ENCODE data around the gene ESR2.

The ESR2 gene

GRCh38 chr14:64238631-64239030, 55.5 kb downstream of the ESR2 start:
- Histone ChIP-seq H3K27me3 (ENCODE audit: control insufficient read depth, low read length) (no peaks in the 10 kb centered on the region), H3K9me3 (ENCODE audit: control insufficient read depth, insufficient read depth, low read length) (no peaks in the 10 kb centered on the region), H3F3A (ENCODE audit: control insufficient read depth, insufficient read depth) (peaks cover 24% of the 10 kb centered on the region), H3K4me3 (ENCODE audit: low read length) (no peak overlapping the region), H4K20me1 (ENCODE audit: control insufficient read depth, insufficient read depth, low read depth, low read length) (no peaks in the 10 kb centered on the region), H3K36me3 (ENCODE audit: control insufficient read depth, low read length) (peaks cover 22% of the 10 kb centered on the region), H3K4me1 (ENCODE audit: control insufficient read depth, low read length) (peaks cover 56% of the 10 kb centered on the region), H3K27ac (ENCODE audit: low read depth, low read length) (peak overlapping the region; percentile 22; the same call in 1 of the 2 replicates), H3K4me2 (ENCODE audit: low read length) (peak overlapping the region; percentile 5; the same call in 1 of the 2 replicates), H3K9me2 (replicated peaks; ENCODE audit: control insufficient read depth, low read length) (no peaks in the 10 kb centered on the region), H3K79me2 (ENCODE audit: control insufficient read depth, low read length) (peaks cover 13% of the 10 kb centered on the region)
- TF ChIP-seq, protein P1, sequence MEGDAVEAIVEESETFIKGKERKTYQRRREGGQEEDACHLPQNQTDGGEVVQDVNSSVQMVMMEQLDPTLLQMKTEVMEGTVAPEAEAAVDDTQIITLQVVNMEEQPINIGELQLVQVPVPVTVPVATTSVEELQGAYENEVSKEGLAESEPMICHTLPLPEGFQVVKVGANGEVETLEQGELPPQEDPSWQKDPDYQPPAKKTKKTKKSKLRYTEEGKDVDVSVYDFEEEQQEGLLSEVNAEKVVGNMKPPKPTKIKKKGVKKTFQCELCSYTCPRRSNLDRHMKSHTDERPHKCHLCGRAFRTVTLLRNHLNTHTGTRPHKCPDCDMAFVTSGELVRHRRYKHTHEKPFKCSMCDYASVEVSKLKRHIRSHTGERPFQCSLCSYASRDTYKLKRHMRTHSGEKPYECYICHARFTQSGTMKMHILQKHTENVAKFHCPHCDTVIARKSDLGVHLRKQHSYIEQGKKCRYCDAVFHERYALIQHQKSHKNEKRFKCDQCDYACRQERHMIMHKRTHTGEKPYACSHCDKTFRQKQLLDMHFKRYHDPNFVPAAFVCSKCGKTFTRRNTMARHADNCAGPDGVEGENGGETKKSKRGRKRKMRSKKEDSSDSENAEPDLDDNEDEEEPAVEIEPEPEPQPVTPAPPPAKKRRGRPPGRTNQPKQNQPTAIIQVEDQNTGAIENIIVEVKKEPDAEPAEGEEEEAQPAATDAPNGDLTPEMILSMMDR (IDR thresholded peaks at IDR 0.05; ENCODE audit: low read depth, low read length, poor library complexity, severe bottlenecking): no peak
- no peak for TF ChIP-seq EZH2phosphoT487 (IDR thresholded peaks at IDR 0.05; ENCODE audit: borderline replicate concordance, low read length)

GRCh38 chr14:64238049-64238448, 56.1 kb downstream of the ESR2 start:
- Histone ChIP-seq H3F3A (ENCODE audit: control insufficient read depth, insufficient read depth) (peaks cover 25% of the 10 kb centered on the region), H3K9me3 (ENCODE audit: control insufficient read depth, insufficient read depth, low read length) (no peaks in the 10 kb centered on the region), H3K4me3 (ENCODE audit: low read length) (no peak overlapping the region), H4K20me1 (ENCODE audit: control insufficient read depth, insufficient read depth, low read depth, low read length) (no peaks in the 10 kb centered on the region), H3K4me2 (ENCODE audit: low read length) (peak overlapping the region; percentile 5; the same call in 1 of the 2 replicates), H3K27ac (ENCODE audit: low read depth, low read length) (peak overlapping the region; percentile 22; the same call in 1 of the 2 replicates), H3K36me3 (ENCODE audit: control insufficient read depth, low read length) (peaks cover 28% of the 10 kb centered on the region), H3K4me1 (ENCODE audit: control insufficient read depth, low read length) (peaks cover 61% of the 10 kb centered on the region), H3K9me2 (replicated peaks; ENCODE audit: control insufficient read depth, low read length) (no peaks in the 10 kb centered on the region), H3K27me3 (ENCODE audit: control insufficient read depth, low read length) (no peaks in the 10 kb centered on the region), H3K79me2 (ENCODE audit: control insufficient read depth, low read length) (peaks cover 19% of the 10 kb centered on the region)
- TF ChIP-seq EZH2phosphoT487 (IDR thresholded peaks at IDR 0.05; ENCODE audit: borderline replicate concordance, low read length): no peak
- TF ChIP-seq, protein P1 (IDR thresholded peaks at IDR 0.05; ENCODE audit: low read depth, low read length, poor library complexity, severe bottlenecking): no peak

- Histone ChIP-seq H3K9me2 (replicated peaks; ENCODE audit: control insufficient read depth, low read length) (no peaks in the 10 kb centered on the region), H3K4me3 (ENCODE audit: low read length) (peak overlapping the region; percentile 92), H4K20me1 (ENCODE audit: control insufficient read depth, insufficient read depth, low read depth, low read length) (no peaks in the 10 kb centered on the region), H3K27ac (ENCODE audit: low read depth, low read length) (peak overlapping the region; percentile 98), H3K36me3 (ENCODE audit: control insufficient read depth, low read length) (peaks cover 49% of the 10 kb centered on the region), H3K4me2 (ENCODE audit: low read length) (peak overlapping the region; percentile 83), H3K79me2 (ENCODE audit: control insufficient read depth, low read length) (peaks cover 40% of the 10 kb centered on the region), H3K4me1 (ENCODE audit: control insufficient read depth, low read length) (peaks cover 82% of the 10 kb centered on the region), H3F3A (ENCODE audit: control insufficient read depth, insufficient read depth) (peaks cover 39% of the 10 kb centered on the region), H3K27me3 (ENCODE audit: control insufficient read depth, low read length) (no peaks in the 10 kb centered on the region), H3K9me3 (ENCODE audit: control insufficient read depth, insufficient read depth, low read length) (no peaks in the 10 kb centered on the region)
- TF ChIP-seq, protein P1 (IDR thresholded peaks at IDR 0.05; ENCODE audit: low read depth, low read length, poor library complexity, severe bottlenecking): no peak
- no peak for TF ChIP-seq EZH2phosphoT487 (IDR thresholded peaks at IDR 0.05; ENCODE audit: borderline replicate concordance, low read length)
Measured at GRCh38 chr14:64235652-64236640, 58.2 kb downstream of the ESR2 start.

All from DOHH2 (cell line).